Sigmoid colon (tissue), 4 donors: ENCODE results near the gene CD84.

Source experiments
- POLR2A ChIP-seq, 2 donors: fragments of 450-650 bp; IDR thresholded peaks; one replicate each; pipeline ENCODE4 v1.6.1; 2016; ENCODE audit warnings: antibody characterized with exemption in 2 of 2, mild to moderate bottlenecking in 2 of 2, moderate library complexity in 2 of 2
- POLR2AphosphoS5 ChIP-seq, 4 donors: sonication (generic); formaldehyde crosslinking; IDR thresholded peaks; one replicate each; pipeline ENCODE4 v1.6.1; 2017; ENCODE audit warnings: antibody characterized with exemption in 4 of 4
- TF ChIP-seq, protein P1 (sequence below), 4 experiments: fragments of 450-650 bp in 3 of 4; fragments of 200-600 bp in 1 of 4; IDR thresholded peaks; one replicate each; pipeline ENCODE4 v1.5.1; 2016 to 2019; ENCODE audit warnings: antibody characterized with exemption in 4 of 4, mild to moderate bottlenecking in 3 of 4, moderate library complexity in 2 of 4

DNA sequence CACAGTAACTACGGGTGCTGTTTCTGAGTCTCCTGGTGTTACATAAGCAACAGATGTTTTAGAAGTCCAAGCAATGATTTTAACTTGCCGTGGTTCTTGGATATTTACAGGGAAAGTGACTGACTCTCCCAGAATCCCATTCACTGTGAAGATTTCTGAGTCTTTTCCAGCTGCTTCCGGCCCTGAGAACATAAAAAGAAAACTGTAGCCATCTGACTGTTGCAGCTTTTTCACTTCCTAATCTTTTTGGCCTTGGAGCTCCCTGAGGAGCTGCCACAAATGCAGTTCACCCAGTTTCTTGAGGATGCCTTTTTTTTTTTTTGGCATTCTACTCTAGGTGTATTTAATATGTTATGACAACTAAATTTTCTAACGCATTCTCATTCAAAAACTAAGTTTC, 13.7 kb downstream of the CD84 start:
- TF ChIP-seq, protein P1, sequence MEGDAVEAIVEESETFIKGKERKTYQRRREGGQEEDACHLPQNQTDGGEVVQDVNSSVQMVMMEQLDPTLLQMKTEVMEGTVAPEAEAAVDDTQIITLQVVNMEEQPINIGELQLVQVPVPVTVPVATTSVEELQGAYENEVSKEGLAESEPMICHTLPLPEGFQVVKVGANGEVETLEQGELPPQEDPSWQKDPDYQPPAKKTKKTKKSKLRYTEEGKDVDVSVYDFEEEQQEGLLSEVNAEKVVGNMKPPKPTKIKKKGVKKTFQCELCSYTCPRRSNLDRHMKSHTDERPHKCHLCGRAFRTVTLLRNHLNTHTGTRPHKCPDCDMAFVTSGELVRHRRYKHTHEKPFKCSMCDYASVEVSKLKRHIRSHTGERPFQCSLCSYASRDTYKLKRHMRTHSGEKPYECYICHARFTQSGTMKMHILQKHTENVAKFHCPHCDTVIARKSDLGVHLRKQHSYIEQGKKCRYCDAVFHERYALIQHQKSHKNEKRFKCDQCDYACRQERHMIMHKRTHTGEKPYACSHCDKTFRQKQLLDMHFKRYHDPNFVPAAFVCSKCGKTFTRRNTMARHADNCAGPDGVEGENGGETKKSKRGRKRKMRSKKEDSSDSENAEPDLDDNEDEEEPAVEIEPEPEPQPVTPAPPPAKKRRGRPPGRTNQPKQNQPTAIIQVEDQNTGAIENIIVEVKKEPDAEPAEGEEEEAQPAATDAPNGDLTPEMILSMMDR (IDR thresholded peaks at IDR 0.05), result no peak
- TF ChIP-seq POLR2A (IDR thresholded peaks at IDR 0.05), result no peak
- no peak for TF ChIP-seq POLR2AphosphoS5 (IDR thresholded peaks at IDR 0.05)
